Measurements from ENCODE around the gene CREB3L4.

CREB3L4 gene

GRCh38 chr1:153963030-153963849 is 4.5 kb upstream of the CREB3L4 start, which contains the start of gene SLC39A1 (continued):
- TF ChIP-seq KLF8 (tag by site-specific recombination; IDR thresholded peaks at IDR 0.05) (peak; percentile 76), ZNF146 (tag by site-specific recombination; IDR thresholded peaks at IDR 0.05) (no peak), ZFP3 (tag by site-specific recombination; IDR thresholded peaks at IDR 0.05; ENCODE audit: low read depth) (no peak), ZNF621 (tag by site-specific recombination; IDR thresholded peaks at IDR 0.05) (no peak), SCRT2 (tag by site-specific recombination; IDR thresholded peaks at IDR 0.05) (no peak), ZNF530 (tag by site-specific recombination; IDR thresholded peaks at IDR 0.05; ENCODE audit: low read depth) (no peak), YY1 (tag by site-specific recombination; IDR thresholded peaks at IDR 0.05) (no peak), ZBTB6 (tag by site-specific recombination; IDR thresholded peaks at IDR 0.05) (0 out of 2 replicates have a peak, but pooled peaks have one; percentile 38), SP3 (tag by site-specific recombination; IDR thresholded peaks at IDR 0.05) (peak; percentile 88), ZNF426 (tag by site-specific recombination; IDR thresholded peaks at IDR 0.05) (no peak), ZNF670 (tag by site-specific recombination; IDR thresholded peaks at IDR 0.05; ENCODE audit: low read depth) (no peak), ZNF394 (tag by site-specific recombination; IDR thresholded peaks at IDR 0.05; ENCODE audit: borderline replicate concordance) (no peak), ZNF473 (tag by site-specific recombination; IDR thresholded peaks at IDR 0.05) (no peak), ZBTB21 (tag by site-specific recombination; IDR thresholded peaks at IDR 0.05) (peak; percentile 33; the same call in 1 of the 2 replicates), ATF2 (tag by site-specific recombination; IDR thresholded peaks at IDR 0.05; ENCODE audit: low read depth) (peak; percentile 97), ZNF114 (tag by site-specific recombination; IDR thresholded peaks at IDR 0.05) (no peak), ZNF837 (tag by site-specific recombination; IDR thresholded peaks at IDR 0.05) (no peak), EGR2 (tag by site-specific recombination; IDR thresholded peaks at IDR 0.05; ENCODE audit: low read depth) (peak; percentile 34; the same call in 1 of the 2 replicates), ZNF292 (tag by site-specific recombination; IDR thresholded peaks at IDR 0.05; ENCODE audit: borderline replicate concordance, low read depth) (no peak), ZNF830 (tag by site-specific recombination; IDR thresholded peaks at IDR 0.05; ENCODE audit: low read depth) (no peak), ZSCAN16 (tag by site-specific recombination; IDR thresholded peaks at IDR 0.05) (no peak), ZNF423 (tag by site-specific recombination; IDR thresholded peaks at IDR 0.05) (no peak), ZNF707 (tag by site-specific recombination; IDR thresholded peaks at IDR 0.05) (no peak), IKZF3 (tag by site-specific recombination; IDR thresholded peaks at IDR 0.05) (peak; percentile 78), ZNF341 (tag by site-specific recombination; IDR thresholded peaks at IDR 0.05; ENCODE audit: low read depth) (no peak; the same call in 1 of the 2 replicates)
- TF ChIP-seq, protein P1, sequence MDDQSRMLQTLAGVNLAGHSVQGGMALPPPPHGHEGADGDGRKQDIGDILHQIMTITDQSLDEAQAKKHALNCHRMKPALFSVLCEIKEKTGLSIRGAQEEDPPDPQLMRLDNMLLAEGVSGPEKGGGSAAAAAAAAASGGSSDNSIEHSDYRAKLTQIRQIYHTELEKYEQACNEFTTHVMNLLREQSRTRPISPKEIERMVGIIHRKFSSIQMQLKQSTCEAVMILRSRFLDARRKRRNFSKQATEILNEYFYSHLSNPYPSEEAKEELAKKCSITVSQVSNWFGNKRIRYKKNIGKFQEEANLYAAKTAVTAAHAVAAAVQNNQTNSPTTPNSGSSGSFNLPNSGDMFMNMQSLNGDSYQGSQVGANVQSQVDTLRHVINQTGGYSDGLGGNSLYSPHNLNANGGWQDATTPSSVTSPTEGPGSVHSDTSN (CRISPR knock-in tag; IDR thresholded peaks at IDR 0.05) = peak; percentile 95; the same call in 1 of the 2 replicates
- TF ChIP-seq, protein P2, sequence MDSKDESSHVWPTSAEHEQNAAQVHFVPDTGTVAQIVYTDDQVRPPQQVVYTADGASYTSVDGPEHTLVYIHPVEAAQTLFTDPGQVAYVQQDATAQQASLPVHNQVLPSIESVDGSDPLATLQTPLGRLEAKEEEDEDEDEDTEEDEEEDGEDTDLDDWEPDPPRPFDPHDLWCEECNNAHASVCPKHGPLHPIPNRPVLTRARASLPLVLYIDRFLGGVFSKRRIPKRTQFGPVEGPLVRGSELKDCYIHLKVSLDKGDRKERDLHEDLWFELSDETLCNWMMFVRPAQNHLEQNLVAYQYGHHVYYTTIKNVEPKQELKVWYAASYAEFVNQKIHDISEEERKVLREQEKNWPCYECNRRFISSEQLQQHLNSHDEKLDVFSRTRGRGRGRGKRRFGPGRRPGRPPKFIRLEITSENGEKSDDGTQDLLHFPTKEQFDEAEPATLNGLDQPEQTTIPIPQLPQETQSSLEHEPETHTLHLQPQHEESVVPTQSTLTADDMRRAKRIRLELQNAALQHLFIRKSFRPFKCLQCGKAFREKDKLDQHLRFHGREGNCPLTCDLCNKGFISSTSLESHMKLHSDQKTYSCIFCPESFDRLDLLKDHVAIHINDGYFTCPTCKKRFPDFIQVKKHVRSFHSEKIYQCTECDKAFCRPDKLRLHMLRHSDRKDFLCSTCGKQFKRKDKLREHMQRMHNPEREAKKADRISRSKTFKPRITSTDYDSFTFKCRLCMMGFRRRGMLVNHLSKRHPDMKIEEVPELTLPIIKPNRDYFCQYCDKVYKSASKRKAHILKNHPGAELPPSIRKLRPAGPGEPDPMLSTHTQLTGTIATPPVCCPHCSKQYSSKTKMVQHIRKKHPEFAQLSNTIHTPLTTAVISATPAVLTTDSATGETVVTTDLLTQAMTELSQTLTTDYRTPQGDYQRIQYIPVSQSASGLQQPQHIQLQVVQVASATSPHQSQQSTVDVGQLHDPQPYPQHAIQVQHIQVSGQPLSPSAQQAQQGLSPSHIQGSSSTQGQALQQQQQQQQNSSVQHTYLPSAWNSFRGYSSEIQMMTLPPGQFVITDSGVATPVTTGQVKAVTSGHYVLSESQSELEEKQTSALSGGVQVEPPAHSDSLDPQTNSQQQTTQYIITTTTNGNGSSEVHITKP (tag by site-specific recombination; IDR thresholded peaks at IDR 0.05) = peak; percentile 27
- TF ChIP-seq, protein P3, sequence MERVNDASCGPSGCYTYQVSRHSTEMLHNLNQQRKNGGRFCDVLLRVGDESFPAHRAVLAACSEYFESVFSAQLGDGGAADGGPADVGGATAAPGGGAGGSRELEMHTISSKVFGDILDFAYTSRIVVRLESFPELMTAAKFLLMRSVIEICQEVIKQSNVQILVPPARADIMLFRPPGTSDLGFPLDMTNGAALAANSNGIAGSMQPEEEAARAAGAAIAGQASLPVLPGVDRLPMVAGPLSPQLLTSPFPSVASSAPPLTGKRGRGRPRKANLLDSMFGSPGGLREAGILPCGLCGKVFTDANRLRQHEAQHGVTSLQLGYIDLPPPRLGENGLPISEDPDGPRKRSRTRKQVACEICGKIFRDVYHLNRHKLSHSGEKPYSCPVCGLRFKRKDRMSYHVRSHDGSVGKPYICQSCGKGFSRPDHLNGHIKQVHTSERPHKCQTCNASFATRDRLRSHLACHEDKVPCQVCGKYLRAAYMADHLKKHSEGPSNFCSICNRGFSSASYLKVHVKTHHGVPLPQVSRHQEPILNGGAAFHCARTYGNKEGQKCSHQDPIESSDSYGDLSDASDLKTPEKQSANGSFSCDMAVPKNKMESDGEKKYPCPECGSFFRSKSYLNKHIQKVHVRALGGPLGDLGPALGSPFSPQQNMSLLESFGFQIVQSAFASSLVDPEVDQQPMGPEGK (tag by site-specific recombination; IDR thresholded peaks at IDR 0.05) = peak; percentile 87
- TF ChIP-seq, protein P4, sequence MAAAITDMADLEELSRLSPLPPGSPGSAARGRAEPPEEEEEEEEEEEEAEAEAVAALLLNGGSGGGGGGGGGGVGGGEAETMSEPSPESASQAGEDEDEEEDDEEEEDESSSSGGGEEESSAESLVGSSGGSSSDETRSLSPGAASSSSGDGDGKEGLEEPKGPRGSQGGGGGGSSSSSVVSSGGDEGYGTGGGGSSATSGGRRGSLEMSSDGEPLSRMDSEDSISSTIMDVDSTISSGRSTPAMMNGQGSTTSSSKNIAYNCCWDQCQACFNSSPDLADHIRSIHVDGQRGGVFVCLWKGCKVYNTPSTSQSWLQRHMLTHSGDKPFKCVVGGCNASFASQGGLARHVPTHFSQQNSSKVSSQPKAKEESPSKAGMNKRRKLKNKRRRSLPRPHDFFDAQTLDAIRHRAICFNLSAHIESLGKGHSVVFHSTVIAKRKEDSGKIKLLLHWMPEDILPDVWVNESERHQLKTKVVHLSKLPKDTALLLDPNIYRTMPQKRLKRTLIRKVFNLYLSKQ (tag by site-specific recombination; IDR thresholded peaks at IDR 0.05; ENCODE audit: borderline replicate concordance) = no peak

Data from HEK293 (cell line).